GDM1 (cell line): ENCODE data around the gene MRC2.

ENCODE experiments used
- DNase-seq: peaks from one replicate; lab custom pipeline; 2025; lab: John Stamatoyannopoulos, UW

The MRC2 gene

DNA sequence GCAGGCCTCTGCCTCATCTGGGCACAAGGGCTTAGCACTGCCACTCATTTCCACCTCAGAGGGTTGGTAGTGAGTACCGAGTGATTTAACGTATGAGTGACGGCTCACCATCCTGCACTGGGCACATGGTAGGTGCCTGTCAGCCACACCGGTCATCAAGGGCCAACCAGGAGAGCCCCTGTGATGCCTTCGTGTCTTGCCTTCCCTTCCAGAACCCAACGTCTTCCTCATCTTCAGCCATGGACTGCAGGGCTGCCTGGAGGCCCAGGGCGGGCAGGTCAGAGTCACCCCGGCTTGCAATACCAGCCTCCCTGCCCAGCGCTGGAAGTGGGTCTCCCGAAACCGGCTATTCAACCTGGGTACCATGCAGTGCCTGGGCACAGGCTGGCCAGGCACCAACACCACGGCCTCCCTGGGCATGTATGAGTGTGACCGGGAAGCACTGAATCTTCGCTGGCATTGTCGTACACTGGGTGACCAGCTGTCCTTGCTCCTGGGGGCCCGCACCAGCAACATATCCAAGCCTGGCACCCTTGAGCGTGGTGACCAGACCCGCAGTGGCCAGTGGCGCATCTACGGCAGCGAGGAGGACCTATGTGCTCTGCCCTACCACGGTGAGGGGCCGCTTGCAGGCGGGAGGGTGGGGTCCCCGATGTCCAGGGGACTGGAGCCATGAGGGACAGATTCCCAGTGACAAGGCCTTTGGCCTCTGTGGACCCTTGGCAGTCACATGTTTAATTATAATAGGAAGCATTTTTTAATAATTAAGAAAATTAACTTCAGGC, 37.1 kb downstream of the MRC2 start:
- DNase-seq, result no peak

DNA sequence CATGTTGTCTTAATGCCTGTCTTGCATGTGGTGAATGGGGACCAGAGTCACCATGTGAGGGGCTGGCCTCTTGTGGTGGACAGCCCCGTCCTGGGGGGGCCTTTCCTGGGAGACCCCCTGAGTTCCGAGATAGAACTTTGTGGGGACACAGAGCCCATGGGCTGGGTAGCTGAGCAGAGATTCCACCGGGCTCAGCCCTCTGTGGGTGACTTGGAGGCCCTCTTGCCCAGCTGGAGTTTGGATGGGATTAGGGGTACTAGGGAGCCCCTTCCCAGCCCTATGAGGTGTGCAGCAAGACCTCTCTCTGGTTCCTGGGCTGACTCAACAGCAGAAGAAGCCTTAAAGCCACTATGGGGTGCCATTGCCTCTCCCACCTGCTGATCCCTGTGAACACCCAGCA, 38.1 kb downstream of the MRC2 start:
- no peak for DNase-seq

DNA sequence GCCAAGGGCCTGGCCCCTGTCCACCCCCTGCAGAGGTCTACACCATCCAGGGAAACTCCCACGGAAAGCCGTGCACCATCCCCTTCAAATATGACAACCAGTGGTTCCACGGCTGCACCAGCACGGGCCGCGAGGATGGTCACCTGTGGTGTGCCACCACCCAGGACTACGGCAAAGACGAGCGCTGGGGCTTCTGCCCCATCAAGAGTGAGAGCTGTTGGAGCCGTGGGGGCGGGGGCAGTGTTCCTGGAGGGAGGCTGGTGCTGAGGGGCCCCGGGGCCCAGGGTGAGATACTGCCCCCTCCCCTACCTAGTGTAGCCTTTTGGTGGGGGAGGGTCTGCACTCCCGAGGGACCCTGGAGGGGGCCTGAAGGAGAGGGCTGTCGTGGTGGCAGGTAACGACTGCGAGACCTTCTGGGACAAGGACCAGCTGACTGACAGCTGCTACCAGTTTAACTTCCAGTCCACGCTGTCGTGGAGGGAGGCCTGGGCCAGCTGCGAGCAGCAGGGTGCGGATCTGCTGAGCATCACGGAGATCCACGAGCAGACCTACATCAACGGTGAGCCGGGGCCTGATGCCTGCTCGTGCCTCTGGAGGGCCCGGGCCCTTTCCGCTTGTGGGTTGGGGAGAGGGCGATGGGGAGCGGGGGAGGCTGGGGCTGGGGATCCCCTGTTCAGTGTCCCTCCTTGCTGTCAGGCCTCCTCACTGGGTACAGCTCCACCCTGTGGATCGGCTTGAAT, 38.8 kb downstream of the MRC2 start:
- DNase-seq, result no peak

DNA sequence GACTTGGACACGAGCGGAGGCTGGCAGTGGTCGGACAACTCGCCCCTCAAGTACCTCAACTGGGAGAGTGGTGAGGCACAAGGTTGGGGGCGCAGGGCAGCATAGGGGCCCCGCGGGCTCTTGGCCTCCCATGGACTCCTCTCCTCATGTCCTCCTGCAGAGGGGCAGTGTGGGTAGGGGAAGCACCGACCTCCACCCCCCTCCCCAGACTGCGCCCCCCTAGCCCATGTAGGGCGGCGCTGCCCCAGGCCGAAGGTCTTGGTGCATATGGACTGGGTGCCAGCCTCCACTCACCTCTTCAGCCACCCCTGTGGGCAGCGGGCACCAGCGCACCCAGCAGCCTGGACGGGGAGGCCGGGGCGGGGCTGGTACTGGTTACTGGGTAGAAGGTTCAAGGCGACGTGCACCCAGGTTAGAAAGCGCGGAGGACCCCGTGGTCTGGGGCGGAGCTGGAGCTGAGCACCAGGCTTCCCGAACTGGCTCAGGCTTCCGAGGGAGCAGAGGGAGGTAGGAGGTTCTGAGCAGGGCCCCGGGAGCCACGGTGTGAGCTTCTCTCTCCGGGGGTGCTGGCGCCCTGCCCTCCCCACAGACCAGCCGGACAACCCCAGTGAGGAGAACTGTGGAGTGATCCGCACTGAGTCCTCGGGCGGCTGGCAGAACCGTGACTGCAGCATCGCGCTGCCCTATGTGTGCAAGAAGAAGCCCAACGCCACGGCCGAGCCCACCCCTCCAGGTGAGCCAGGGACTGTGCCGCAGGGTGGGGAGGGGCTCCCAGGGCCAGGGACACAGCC, 39.5 kb downstream of the MRC2 start:
- DNase-seq, result no peak

DNA sequence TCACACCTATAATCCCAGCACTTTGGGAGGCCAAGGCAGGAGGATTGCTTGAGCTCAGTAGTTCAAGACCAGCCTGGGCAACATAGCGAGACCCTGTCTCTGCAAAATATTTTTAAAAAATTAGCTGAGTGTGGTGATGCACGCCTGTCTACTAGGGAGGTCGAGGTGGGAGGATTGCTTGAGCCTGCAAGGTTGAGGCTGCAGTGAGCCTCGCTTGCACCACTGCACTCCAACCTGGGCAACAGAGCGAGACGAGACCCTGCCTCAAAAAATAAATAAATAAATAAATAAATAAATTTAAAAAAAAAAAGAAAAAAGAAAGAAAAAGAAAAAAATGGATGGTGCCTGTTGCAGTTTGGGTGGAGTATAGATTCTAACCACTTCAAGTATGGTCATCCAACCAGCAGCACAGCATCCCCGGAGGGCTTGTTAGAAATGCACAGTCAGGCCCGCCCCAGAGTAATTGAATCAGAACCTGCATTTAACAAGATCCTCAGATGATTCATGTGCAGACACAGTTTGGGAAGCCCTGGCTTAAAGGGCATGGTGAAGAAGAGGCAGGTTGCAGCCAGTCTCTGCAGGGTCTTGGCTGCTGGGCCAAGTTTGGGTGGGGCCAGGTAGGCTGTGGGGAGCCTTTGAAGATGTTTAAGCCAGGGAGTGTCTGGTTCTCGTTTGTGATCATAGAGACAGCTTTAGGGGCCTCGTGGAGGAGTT, 40.8 kb downstream of the MRC2 start:
- no peak for DNase-seq

DNA sequence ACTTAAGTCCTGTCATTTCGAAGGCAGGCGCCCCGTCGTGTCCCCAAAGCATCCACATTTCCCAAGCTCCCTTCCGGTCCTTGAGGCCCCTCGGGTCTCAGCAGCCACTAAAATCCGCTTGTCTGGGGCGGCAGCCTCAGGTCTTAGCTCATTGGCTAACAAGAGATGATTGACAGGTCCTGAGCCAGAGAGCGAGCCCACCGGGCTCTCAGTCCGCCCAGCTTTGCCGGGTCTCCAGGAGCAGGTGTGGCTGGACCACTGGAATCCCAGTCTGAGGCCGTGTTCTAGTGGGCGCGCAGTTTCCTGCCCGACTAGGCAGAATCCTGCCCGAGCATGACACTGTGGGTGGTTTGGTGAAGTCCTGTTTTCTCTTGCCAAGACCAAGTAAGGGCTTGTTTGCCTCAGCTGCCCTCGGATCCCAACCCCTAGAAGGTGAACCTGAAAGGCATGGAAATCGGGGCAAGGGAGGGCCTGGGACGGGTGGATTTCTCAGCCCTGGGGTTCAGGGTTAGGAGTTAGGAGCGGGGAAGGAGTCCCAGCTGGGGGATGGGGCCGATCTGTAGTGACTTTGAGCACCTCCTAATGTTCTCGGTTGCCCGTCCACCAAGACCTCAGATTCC, 42.8 kb downstream of the MRC2 start:
- DNase-seq, result no peak

DNA sequence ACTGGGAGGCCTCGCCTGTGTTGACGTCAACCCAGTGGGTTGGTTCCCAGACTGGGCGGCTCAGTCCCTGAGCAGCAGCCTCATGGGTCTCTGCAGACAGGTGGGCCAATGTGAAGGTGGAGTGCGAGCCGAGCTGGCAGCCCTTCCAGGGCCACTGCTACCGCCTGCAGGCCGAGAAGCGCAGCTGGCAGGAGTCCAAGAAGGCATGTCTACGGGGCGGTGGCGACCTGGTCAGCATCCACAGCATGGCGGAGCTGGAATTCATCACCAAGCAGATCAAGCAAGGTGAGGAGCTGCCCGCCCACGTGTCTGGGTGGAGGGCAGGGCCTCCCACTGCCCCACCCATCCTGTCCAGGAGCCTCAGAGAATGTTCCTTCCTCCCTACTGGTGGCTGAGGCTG, 44.1 kb downstream of the MRC2 start:
- DNase-seq, result no peak

DNA sequence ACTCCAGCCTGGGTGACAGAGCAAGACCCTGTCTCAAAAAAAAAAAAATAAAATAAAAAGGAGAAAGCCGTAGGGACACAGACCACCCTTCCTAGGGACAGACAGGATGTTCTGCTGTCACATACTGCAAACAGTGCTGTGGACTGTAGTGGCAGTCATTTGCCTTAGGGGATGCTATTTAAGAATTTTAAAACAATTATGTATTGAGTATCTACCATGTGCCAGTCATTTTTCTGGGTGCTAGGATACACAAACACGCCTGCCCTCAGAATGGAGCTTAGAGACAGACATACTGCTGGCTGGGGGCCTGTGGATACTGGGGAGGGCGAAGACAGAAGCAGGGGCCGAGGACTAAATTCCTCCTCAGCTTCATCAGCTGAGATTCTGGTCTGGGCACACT, 45.5 kb downstream of the MRC2 start:
- DNase-seq, result no peak

DNA sequence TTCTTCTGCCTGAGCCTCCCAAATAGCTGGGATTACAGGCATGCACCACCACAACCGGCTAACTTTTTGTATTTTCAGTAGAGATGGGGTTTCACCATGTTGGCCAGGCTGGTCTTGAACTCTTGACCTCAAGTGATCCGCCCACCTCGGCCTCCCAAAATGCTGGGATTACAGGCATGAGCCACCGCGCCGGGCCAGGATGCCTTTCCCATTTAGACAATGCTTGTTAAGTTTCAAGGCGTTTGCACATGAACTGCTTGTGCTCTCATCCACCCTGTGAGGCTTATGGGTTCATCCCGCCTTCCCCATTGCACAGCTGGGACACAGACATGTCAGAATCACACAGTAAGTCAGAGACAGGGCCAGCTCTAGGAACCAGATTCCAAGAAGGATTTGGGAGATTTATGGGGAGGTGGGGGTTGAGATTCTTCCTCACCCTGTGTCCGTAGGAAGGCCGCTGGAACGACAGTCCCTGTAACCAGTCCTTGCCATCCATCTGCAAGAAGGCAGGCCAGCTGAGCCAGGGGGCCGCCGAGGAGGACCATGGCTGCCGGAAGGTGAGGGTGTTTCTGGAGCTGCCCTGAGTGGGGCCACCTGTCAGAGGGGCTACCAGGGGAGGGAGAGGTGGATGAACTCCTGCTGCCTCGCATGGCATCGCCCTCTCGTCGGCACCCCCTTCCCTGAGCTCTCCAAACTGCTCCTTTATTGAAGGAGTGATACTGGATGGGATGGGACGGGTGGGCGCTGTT, 46.3 kb downstream of the MRC2 start:
- no peak for DNase-seq

DNA sequence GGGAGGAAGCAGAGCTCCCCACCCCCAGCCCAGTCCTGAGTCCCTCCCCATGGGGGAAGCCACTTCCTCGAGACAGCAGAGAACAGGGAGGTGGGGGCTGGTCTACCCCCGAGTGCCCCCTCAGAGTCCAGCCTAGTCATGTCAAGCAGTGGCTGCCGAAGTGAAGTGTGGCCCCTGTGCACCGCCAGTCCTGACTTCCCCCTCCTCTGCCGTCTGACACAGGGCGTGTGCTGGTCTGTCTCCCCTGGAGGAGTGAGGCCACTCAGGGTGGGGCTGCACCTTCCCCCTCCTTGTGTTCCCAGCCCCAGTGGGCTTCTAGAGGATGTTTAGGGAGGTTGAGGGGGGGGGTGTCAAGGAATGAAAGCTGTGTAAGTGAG, 46.9 kb downstream of the MRC2 start:
- no peak for DNase-seq

DNA sequence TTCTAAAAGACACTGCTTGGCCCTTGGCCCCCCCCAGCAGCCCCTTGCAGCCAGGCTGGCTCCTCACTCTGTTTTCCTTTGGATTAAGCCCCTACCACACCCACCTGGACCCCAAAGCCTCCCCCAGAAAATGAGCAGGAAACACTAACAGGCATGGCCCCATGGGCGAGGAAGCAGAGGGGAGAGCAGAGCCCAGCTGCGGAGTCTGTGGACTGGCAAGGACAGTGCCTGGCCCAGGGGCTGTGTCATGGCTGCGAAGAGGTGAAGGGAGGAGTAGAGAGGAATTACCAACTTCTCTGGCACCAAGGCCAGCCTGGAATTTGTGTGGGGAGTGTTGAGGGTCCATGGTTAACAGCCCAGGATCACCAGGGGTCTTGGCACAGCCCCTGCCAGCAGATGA, 47.4 kb downstream of the MRC2 start:
- DNase-seq, result no peak

DNA sequence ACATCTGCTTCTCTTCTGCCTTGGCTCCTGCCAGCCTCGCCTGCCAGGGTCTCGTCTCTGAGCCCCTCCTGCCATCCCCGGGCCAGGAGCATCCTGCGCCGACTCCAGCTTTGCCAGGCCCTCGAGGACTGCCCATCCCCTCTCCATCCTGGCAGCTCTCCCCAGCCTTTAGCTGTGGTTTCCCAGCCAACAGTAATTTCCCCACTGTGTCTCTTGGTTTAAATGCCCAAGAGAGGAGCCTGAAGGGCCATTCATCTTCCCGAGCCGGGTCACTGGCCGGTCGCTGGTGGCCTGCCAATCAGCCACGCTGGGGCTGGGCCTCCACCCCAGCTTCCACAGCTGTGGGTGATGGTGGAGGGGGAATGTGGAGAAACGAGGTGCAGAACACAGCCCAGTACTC, 47.8 kb downstream of the MRC2 start:
- DNase-seq, result no peak

DNA sequence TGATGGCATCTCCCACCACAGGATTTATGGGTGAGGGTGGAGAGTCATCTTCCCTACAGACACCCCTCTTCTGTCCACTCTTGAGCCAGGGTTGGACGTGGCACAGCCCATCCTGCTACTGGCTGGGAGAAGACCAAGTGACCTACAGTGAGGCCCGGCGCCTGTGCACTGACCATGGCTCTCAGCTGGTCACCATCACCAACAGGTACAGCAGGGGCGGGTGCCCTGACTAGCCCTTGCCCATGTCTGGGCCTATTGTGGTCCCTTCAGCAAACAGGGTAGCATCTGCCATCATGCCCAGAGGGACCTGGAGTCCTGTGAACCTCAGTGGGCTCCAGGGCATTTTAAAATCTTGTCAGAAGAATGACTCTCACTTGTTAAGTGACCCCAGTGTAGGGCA, 48.2 kb downstream of the MRC2 start:
- no peak for DNase-seq

DNA sequence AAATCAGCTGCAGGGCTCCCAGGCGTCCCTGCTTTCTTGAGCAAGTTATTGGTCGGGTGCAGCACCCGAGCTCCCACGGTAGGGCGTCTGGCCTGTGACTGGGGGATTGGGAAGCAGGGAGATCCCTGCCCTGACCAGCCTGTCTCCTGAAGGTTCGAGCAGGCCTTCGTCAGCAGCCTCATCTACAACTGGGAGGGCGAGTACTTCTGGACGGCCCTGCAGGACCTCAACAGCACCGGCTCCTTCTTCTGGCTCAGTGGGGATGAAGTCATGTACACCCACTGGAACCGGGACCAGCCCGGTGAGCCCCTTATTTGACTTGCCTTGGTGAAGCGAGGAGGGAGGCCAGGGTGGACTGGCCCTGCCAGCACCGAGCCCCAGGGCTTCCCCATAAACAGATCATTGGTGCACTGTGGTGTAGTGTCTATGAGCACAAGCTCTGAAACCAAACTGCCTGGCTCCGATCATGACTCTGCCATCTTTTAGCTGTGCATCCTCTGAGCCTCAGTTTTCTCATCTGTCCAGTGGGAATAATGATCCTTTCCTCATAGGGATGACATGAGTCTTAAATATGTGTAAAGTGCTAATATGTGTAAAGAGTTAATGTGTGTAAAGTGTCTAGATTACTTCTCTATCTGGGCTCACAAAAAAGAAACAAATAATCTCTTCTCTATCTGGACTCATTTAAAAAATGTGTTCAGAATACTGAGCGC, 48.9 kb downstream of the MRC2 start:
- no peak for DNase-seq

DNA sequence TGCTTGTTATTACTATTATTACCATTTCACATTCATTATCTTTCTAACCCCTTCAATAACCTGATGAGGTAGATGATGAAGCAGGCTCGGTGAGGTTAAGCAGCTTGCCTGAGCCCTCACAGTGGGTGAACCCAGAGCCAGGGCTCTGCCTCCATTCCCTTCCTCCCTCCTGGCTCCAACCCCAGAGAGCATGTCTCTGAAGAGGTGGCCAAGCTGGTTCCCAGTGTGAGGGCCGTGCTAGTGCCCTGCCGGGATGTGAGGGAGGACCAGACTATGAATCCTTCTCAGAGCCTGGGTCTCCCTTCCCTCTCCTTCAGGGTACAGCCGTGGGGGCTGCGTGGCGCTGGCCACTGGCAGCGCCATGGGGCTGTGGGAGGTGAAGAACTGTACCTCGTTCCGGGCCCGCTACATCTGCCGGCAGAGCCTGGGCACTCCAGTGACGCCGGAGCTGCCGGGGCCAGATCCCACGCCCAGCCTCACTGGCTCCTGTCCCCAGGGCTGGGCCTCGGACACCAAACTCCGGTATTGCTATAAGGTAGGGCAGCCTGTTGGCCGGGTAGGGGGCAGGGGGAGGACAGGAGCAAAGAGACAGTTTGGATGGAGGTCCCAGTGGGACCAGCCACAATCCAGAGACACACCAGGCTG, 49.6 kb downstream of the MRC2 start:
- DNase-seq, result no peak

DNA sequence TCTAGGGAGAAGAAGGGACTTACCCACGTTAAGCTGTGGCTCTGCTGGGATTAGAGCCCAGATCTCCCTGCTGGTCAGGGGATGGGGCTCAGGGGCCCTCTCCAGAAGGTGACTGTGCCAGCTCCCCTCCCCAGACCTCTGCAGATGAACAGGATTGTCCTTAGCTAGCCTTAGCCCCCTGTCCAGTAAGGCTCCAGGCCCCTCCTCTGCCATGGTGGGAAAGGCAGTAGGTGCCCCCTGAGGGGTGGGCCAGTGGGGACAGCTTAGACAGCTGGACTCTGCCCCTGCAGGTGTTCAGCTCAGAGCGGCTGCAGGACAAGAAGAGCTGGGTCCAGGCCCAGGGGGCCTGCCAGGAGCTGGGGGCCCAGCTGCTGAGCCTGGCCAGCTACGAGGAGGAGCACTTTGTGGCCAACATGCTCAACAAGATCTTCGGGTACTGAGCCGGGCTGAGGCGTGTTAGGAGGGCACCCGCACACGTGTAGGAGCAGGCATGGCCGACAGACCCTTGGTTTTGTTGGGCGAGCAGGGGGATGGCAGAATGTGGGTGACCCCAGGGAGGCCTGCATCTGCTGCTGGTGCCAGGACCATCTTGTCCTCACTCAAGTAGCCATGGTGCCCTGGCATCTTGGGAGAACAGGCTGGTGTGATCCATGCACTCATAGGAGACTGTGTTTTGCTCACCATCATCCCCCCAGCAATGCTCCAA, 50.9 kb downstream of the MRC2 start:
- no peak for DNase-seq

DNA sequence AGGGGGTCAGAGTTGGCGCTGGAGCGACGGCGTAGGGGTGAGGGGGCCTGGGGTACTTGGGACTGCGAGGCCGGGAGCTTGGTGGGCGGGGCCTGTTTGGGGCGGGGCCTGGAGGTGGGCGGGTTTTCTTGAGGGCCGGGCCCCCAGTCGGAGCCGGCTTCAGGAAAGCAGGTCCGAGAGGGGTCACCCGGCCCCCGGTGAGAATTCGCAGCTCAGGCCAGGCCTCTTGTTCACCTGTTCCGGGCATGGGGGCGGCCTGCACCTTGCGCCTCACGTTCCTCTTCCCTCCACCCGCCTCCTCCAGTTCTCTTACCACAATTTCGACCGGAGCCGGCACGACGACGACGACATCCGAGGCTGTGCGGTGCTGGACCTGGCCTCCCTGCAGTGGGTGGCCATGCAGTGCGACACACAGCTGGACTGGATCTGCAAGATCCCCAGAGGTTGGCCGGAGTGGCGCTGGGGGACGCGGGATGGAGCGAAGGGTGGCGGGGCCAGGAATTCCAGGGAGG, 52.5 kb downstream of the MRC2 start:
- DNase-seq, result no peak

DNA sequence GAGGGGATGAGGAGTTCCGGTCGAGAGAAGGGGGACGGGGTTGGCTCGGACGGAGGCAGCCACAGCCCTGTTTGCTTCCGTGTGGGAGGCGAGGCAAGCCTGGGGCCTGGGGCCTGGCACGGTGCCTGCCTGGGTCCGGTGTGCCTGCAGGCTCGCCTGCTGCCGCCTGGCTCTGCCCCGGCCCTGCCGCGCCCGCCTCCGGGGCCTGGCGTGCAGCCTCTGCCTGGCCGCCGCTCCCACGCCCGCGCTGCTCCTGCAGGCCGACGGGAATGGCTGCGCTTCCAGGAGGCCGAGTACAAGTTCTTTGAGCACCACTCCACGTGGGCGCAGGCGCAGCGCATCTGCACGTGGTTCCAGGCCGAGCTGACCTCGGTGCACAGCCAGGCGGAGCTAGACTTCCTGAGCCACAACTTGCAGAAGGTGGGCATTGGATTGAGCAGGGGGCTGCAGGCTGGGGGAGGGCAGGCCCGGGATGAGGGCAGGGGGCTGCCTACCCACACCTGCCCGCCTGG, 53.1 kb downstream of the MRC2 start:
- DNase-seq, result no peak
